ENCODE results near the gene CALY.

The CALY gene

DNA sequence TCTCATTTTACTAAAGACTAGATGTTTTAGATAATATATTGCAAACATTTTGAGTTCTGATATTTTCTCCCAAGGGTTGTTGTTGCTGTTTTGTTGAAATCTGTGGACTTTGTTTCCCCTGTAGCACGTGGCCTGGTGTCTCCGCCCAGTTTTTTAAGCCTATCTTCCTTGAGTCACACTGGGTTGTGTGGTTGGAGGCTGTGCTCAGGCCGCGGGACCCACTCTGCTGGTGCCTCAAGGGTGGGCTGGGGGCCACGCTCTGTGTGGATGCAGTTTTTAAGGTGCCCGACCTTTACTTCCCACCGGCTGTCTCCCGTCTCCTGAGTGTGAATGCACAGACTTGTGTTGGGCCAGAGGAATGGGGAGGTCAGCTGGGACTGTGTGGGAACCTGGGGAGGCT lies 6.2 kb upstream of the CALY start:
- no peak for TF ChIP-seq CTCF (IDR thresholded peaks at IDR 0.05; ENCODE audit: extremely low read depth, missing control alignments)
- no peak for DNase-seq (ENCODE audit: low spot score)

- no peak for TF ChIP-seq CTCF (IDR thresholded peaks at IDR 0.05; ENCODE audit: extremely low read depth, missing control alignments)
Measured at GRCh38 chr10:133341983-133342382, 5.3 kb upstream of the CALY start.

DNA sequence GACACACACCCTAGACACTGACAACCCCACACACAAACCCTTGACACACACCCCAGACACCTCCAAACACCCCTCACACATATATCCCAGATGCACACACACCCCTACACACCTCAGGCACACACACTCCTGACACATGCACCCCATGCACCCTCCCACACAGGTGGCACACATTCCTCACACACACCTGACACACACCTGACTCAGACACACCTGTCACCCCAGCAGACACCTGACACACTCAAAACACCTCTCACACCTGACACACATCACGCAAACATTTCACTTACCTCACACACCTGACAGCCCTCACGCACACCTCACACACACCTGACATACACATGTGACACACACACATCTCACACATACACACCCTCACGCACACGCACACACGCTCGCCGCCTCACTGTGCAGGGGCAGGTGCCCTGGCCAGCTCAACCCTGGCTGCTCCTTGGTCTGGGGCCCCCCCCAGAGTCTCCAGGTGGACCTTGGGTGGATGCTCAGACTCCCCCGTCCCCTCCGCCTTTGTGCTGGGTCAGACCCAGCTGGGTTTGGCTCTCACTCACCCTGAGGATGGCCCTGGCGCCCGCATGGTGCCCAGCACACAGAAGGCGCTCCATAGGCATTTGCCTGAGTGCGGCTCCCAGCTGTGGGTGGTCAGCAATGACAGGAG lies 3.1 kb upstream of the CALY start:
- TF ChIP-seq CTCF (IDR thresholded peaks at IDR 0.05; ENCODE audit: extremely low read depth, missing control alignments): no peak
- DNase-seq (ENCODE audit: low spot score): no peak

More at GRCh38 chr10:133341983-133342382, 5.3 kb upstream of the CALY start:
- DNase-seq (ENCODE audit: low spot score): no peak

GRCh38 chr10:133338080-133339071 lies 1.7 kb upstream of the CALY start:
- no peak for DNase-seq (ENCODE audit: low spot score)
- no peak for TF ChIP-seq CTCF (IDR thresholded peaks at IDR 0.05; ENCODE audit: extremely low read depth, missing control alignments)

DNA sequence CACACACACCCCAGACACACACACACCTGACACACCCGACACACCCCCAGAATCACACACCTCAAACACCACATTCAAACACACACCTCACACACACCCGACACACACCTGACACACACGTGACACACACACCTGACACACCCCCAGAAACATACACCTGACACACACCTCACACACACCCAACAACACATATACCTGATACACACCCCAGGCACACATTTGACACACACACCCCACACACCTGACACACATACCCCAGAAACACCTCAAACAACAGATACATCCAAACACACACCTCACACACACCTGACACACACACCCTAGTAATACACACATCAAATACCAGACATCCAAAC lies 652 bp upstream of the CALY start:
- no peak for TF ChIP-seq CTCF (IDR thresholded peaks at IDR 0.05; ENCODE audit: extremely low read depth, missing control alignments)
- no peak for DNase-seq (ENCODE audit: low spot score)

- no peak for DNase-seq (ENCODE audit: low spot score)
Measured at GRCh38 chr10:133336118-133336576, 549 bp downstream of the CALY start.

More at GRCh38 chr10:133336118-133336576, 549 bp downstream of the CALY start:
- TF ChIP-seq CTCF (IDR thresholded peaks at IDR 0.05; ENCODE audit: extremely low read depth, missing control alignments): no peak
